HG02571 (cell line): ENCODE data around the gene ETV4.
A peak's percentile ranks its signal among the peaks of the same experiment; 100 is the strongest.
"Not testable (repeated sequence)": the region's sequence is repeated elsewhere in the genome, so short reads cannot be mapped to it uniquely, and the experiment has no call there.

ENCODE experiments used
- ATAC-seq: cut with Tn5 transposase; IDR thresholded peaks from one replicate; pipeline ENCODE4 v1.9.1; 2021; ENCODE audit warnings: mild to moderate bottlenecking, moderate library complexity; ENCODE audit not compliant: unreplicated experiment

The ETV4 gene

DNA sequence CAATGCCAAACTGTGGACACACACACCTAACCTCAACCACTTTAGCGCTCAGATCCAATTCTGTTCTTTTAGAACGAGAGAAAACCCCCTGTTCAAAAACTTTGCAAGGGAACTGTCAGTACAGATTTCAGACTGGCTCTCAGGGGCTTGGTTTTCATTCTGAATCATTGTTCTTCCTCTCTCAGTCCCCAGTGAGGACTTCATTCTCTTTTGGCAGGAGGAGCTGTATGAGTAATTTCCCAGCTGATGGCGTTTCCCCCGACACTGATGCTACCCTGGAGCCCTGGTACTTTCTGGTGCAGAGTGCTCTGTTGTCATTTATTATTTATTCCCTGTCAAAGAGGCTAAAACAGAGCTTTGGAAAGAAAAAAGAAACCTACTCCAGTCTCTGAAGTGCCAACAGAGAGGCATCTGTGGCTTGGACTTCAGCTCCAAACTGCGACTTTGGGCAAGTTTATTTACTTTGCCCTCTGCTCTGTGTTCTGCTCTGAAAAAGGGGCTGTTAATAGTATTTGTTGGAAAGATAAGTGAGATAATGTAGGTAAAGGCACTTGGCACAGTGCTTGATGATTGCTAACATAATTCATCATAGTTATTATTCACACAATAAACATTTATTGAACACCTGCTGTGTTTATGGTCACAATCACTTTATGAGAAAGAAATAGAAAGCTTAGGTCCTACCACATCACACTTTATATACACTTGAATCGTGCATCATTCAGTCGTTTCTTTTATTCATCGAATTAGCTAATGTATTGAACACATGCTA lies 28.3 kb downstream of the ETV4 start:
- ATAC-seq, result no peak

DNA sequence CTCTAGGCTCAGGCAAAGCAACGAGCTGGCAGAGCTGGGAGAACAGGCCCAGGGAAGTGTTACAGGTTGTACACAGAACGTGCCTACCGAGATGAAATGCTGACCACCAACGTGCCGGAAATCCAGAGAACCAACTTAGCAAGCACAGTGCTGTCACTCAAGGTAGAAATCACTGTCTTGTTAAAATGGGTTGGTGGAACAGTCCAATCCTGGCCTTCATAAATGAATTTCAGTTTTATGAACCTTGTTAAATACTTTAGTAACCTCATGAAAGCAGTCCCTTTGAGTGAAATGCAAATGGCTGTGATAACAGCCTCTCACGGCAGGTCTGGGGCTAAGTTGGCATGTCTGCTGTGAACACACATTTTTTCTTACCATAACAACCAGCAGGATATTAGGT lies 29.0 kb downstream of the ETV4 start:
- ATAC-seq, result no peak

DNA sequence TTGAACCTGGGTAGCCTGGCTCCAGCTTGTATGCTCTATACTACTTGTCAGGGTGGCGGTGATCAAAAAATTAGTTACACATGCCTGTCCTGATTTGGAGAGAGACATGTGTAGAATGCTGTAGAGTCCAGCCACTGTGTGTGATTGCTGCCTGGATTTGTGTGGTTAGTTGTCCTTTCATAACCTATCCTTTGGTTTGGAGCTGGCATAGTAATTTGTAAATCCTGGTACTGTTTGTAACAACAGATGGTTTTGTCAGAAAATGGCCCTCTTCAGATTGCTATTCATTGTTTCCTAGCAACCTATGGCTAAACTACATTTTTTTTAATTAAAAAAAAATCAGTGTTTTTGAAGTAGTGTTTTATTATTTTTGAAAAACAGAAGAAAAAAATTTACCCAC lies 30.5 kb downstream of the ETV4 start:
- ATAC-seq, result no peak

DNA sequence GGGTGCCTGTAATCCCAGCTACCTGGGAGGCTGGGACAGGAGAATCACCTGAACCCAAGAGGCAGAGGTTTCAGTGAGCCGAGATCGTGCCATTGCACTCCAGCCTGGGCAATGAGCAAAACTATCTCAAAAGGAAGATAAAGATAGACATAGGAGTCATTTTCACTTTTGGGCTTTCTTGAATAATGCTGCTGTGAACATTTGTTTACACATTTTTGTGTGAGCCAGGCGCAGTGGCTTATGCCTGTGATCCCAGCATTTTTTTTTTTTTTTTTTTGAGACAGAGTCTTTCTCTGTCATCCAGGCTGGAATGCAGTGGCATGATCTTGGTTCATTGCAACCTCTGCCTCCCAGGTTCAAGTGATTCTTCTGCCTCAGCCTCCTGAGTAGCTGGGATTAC lies 34.9 kb downstream of the ETV4 start:
- ATAC-seq, result not testable (repeated sequence)

DNA sequence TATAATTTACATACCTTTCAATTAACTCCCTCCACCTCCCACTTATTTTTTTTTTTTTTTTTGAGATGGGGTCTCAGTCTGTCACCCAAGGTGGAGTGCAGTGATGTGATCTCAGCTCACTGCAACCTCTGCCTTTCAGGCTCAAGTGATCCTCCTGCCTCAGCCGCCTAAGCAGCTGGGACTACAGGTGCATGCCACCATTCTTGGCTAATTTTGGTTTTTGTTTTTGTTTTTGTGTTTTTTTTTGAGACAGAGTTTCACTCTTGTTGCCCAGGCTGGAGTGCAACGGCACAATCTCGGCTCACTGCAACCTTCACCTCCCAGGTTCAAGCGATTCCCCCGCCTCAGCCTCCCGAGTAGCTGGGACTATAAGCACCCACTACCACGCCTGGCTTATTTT lies 36.7 kb downstream of the ETV4 start:
- not testable (repeated sequence) for ATAC-seq

DNA sequence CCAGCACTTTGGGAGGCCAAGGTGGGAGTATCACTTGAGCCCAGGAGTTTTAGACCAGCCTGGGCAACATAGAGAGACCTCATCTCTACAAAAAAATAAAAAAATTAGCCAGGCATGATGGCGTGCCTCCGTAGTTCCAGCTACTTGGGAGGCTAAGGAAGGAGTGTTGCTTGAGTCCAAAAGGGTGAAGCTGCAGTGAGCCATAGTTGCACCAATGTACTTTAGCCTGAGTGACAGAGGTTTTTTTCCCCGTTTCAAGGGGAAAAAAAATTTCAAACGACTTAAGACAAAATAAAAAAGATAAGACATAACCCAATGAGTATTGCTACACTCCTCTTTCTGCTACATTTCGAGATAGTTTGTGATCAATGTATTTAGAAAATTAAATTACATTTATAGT lies 55.5 kb downstream of the ETV4 start:
- ATAC-seq, result no peak

DNA sequence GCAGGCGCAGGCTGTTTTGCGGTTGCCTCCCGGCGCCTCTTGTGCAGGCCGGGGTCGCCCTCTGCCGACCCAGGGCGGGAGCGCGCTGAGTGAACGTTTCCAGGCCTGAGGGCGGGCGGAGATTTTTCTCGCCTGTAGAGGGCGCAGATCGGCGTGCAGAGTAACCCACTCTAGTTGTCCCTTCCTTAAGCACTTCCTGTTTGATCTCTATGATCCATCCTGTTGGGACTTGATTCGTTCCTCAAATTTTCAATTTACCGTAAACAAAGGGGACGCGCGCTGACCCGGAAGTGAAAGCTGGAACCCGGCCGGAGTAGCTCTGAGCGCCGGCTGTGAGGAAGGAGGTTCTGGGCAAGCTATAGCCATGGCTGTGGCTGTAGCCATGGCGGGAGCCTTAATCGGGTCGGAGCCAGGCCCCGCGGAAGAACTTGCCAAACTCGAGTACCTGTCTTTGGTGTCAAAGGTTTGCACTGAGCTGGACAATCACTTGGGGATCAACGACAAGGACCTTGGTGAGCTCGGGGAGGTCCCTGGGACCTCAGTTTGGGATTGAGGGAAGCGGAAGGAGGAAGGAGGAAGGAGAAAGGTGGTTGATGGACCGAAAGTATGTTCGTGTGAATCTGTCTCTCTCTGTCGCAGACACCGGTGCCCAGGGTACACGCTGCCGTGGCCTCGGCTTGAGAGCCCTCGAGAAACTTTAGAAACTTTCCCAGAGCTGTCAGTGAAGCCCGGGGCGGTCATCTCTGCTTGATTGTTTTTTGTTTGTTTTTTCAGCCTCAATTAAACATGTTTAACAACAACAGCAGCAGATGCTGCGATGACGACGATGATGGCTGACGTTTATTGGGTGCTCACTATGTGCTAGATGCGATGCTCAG lies 62.2 kb downstream of the ETV4 start, which contains the start of gene DHX8:
Gene DHX8 (plus strand): TSS at position 302 of the 878 bp plus-strand sequence. CDS start 63 bp downstream, at position 365.
- peak; percentile 91 for ATAC-seq

DNA sequence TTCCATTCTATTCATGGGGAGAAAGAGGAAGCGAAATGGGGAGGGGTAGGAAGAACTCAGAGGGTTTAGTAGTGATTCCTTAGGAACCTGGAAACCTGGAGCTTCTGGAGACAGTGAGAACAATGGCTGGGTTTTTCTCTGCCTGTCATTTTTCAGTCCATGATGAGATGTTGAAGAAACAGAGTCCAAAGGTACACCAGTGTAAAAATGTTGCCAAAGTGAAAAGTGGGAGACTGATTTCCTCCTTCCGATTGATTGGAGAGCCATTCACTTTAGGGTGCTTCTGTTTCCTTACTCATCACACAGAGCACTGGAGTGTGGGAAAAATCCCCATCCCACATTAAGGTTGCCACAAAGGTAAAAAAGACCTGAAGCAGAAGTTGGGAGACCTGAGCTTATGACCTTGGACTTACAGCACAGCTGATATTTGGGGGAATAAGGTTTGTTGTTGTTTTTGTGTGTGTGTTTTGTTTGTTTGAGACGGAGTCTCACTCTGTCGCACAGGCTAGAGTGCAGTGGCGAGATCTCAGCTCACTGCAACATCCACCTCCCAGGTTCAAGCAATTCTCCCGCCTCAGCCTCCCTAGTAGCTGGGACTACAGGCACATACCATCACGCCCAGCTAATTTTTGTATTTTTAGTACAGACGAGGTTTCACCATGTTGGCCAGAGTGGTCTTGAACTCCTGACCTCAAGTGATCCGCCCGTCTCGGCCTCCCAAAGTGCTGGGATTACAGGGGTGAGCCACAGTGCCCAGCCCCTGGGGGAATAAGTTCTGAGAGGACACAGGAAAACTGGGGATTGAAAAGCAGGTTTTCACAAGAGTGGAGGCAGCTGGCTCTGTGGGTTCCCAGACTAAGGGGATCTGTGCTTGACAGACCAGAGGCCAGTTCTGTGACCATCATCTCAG lies 63.8 kb downstream of the ETV4 start:
- no peak for ATAC-seq

DNA sequence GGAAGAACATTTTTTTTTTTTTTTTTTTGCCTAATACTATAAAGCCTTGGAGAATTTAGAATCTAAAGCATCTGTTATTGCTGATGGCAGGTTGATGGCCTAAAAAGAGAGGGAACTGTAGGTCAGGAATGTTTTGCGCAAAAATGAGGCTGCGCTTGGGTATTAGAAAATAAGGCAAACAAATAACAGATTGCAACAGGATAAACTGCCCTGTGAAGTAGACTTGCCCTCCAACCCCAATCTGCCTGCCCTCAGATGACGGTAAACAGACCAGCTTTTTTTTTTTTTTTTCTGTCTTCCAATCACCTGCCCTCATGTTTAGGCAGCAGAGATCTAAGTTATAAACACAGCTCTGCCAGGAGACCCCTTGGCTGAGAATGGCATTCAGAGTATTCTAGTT lies 66.2 kb downstream of the ETV4 start:
- no peak for ATAC-seq
